ENCODE results near the gene PSKH1. TPM values are rescaled to one million over a fixed set of nuclear protein-coding genes. Genes with fewer than 3 reads are reported as not detected.

The PSKH1 gene
- total and polyA plus RNA-seq, 9 of the 15 experiments (the other 6 are each of a cell fraction or from before 2014, with no cell fraction given), result 0.96 to 20.9 (median 9.4) TPM

- TF ChIP-seq CHD7 (IDR thresholded peaks at IDR 0.05; ENCODE audit: low read depth, low read length), result no peak
- no peak for TF ChIP-seq HOXB6 (CRISPR knock-in tag; IDR thresholded peaks at IDR 0.05; ENCODE audit: borderline replicate concordance)
- no peak for TF ChIP-seq CLOCK (CRISPR knock-in tag; IDR thresholded peaks at IDR 0.05; ENCODE audit: borderline replicate concordance)
- no peak for TF ChIP-seq TSC22D4 (tag; IDR thresholded peaks at IDR 0.05)
- peak; percentile 98 for TF ChIP-seq ATF3 (IDR thresholded peaks at IDR 0.05)
- TF ChIP-seq ATF3 (CRISPR knock-in tag; conservative IDR thresholded peaks at IDR 0.05), result no peak; the same call in 1 of the 2 replicates
- no peak for TF ChIP-seq CREBBP (IDR thresholded peaks at IDR 0.05; ENCODE audit: low read depth, low read length)
- TF ChIP-seq PKNOX1 (IDR thresholded peaks at IDR 0.05), result peak; percentile 70
- no peak for TF ChIP-seq CHD4 (IDR thresholded peaks at IDR 0.05; ENCODE audit: insufficient read depth, insufficient replicate concordance, low read depth, low read length, poor library complexity, severe bottlenecking)
These were observed 24.8 kb downstream of the PSKH1 start (continued) for GRCh38 chr16:67917852-67918236.
